ENCODE results near the gene AMDHD2. TPM values are rescaled to one million over a fixed set of nuclear protein-coding genes. Genes with fewer than 3 reads are reported as not detected.
A peak's percentile ranks its signal among the peaks of the same experiment; 100 is the strongest.

Gene AMDHD2
- total and polyA plus RNA-seq, 2 experiments from 2014 or later, result 20.2 to 68.1 TPM

- peaks cover 17% of the 10 kb centered on the region; the same call in 1 of the 2 replicates for H3K4me1 ChIP-seq (ENCODE audit: insufficient read depth)
- H3K4me2 ChIP-seq, result no peak overlapping the region
- H3K36me3 ChIP-seq (ENCODE audit: insufficient read depth), result no peaks in the 10 kb centered on the region
- H3F3A ChIP-seq (replicated peaks; ENCODE audit: low read depth), result 0 out of 2 replicates have a peak, but pooled peaks cover 30% of the 10 kb centered on the region
- Mint-ChIP-seq H3K9me3 (no peaks in the 10 kb centered on the region; the same call in 2 of the 3 replicates), H3K27ac (no peak overlapping the region; the same call in 1 of the 2 replicates), H3K27me3 (ENCODE audit: insufficient read depth, low read depth, poor library complexity) (peaks cover 42% of the 10 kb centered on the region), H3K4me3 (peak overlapping the region; percentile 89), H3K36me3 (ENCODE audit: low read depth) (peaks cover 18% of the 10 kb centered on the region), H3K4me1 (peaks cover 52% of the 10 kb centered on the region)
- peak overlapping the region; percentile 55; the same call in 1 of the 2 replicates for H3K27ac ChIP-seq (ENCODE audit: low read depth)
- H2AFZ ChIP-seq, result no peak overlapping the region
- no peaks in the 10 kb centered on the region for H3K27me3 ChIP-seq (ENCODE audit: insufficient read depth)
- ATAC-seq (no peak), DNase-seq (ENCODE audit: low spot score) (no peak)
- peaks cover 55% of the 10 kb centered on the region for H3K79me2 ChIP-seq (replicated peaks; ENCODE audit: insufficient read depth)
- TF ChIP-seq POLR2AphosphoS5 (IDR thresholded peaks at IDR 0.05; ENCODE audit: low read depth), result no peak
- no peak for TF ChIP-seq ZNF462 (CRISPR knock-in tag; IDR thresholded peaks at IDR 0.05)
- no peak for TF ChIP-seq REST (IDR thresholded peaks at IDR 0.05; ENCODE audit: unreplicated experiment)
- no peak for TF ChIP-seq ZNF114 (CRISPR knock-in tag; IDR thresholded peaks at IDR 0.05)
- no peak for TF ChIP-seq CTCF (conservative IDR thresholded peaks at IDR 0.05; ENCODE audit: low read depth in 2 of 2)
- no peak for TF ChIP-seq CREB1 (CRISPR knock-in tag; IDR thresholded peaks at IDR 0.05; ENCODE audit: low read depth)
- TF ChIP-seq EZH2 (IDR thresholded peaks at IDR 0.05; ENCODE audit: low read depth, unreplicated experiment), result no peak
- TF ChIP-seq ZNF331 (CRISPR knock-in tag; IDR thresholded peaks at IDR 0.05; ENCODE audit: low read depth), result no peak
- peaks cover 29% of the 10 kb centered on the region for H4K20me1 ChIP-seq (replicated peaks; ENCODE audit: insufficient read depth)
- H3K9me2 ChIP-seq (ENCODE audit: insufficient read depth), result no peaks in the 10 kb centered on the region
- H3K4me3 ChIP-seq, result no peak overlapping the region
Measured at GRCh38 chr16:2516391-2517240, 3.6 kb upstream of the AMDHD2 start.

All from GM23338 (cell line).